Keratinocyte (primary cell): ENCODE measurements around the gene CRB2. TPM values are rescaled to one million over a fixed set of nuclear protein-coding genes. Genes with fewer than 3 reads are reported as not detected.

Experiments used
- DNase-seq: peaks from one replicate; pipeline ENCODE4 v3.0.0-alpha.2; 2011; ENCODE audit warnings: low read depth, missing footprints, low spot score
- FAIRE-seq: peaks from 2 replicates; lab custom pipeline; 2011; peaks lifted over from hg19 to GRCh38; lab: Jason Lieb, UNC
- H2AFZ ChIP-seq: 2 replicates; pipeline ENCODE4 v1.6.0; 2012; ENCODE audit warnings: low read length, control low read depth, inconsistent platforms; ENCODE audit not compliant: control insufficient read depth
- H3K27ac ChIP-seq: 2 replicates; pipeline ENCODE4 v1.5.1; 2011; ENCODE audit warnings: low read length; ENCODE audit not compliant: control insufficient read depth, insufficient read depth
- H3K27me3 ChIP-seq: 3 replicates; pipeline ENCODE4 v1.6.0; 2011; ENCODE audit warnings: low read length; ENCODE audit not compliant: control insufficient read depth, insufficient read depth; ENCODE audit errors: extremely low read depth
- H3K36me3 ChIP-seq, 2 experiments: 2 replicates in 1 of 2; 3 replicates in 1 of 2; pipeline ENCODE4 v1.5.1; 2011; ENCODE audit warnings: low read length in 2 of 2, mild to moderate bottlenecking in 1 of 2; ENCODE audit not compliant: control insufficient read depth in 2 of 2, insufficient read depth in 2 of 2; ENCODE audit errors: extremely low read depth in 1 of 2
- H3K4me1 ChIP-seq: 3 replicates; pipeline ENCODE4 v1.5.1; 2011; ENCODE audit warnings: low read length; ENCODE audit not compliant: control insufficient read depth, insufficient read depth; ENCODE audit errors: extremely low read depth
- H3K4me2 ChIP-seq: 3 replicates; pipeline ENCODE4 v1.6.0; 2011; ENCODE audit warnings: low read depth, low read length; ENCODE audit not compliant: control insufficient read depth, insufficient read depth; ENCODE audit errors: extremely low read depth
- H3K4me3 ChIP-seq, 3 experiments: fragments of 200-600 bp in 1 of 3; sonication (generic) in 1 of 3; 2 replicates in 2 of 3; 3 replicates in 1 of 3; pipeline ENCODE4 v1.5.1; 2011 to 2016; ENCODE audit warnings: low read length in 3 of 3, mild to moderate bottlenecking in 3 of 3, control low read depth in 2 of 3, inconsistent platforms in 1 of 3, low read depth in 1 of 3, mixed read lengths in 1 of 3, mixed run types in 1 of 3, moderate library complexity in 1 of 3; ENCODE audit not compliant: control insufficient read depth in 2 of 3, insufficient read depth in 2 of 3; ENCODE audit errors: extremely low read depth in 1 of 3
- H3K79me2 ChIP-seq: 2 replicates; pipeline ENCODE4 v1.6.0; 2012; ENCODE audit warnings: low read length; ENCODE audit not compliant: control insufficient read depth, insufficient read depth
- H3K9ac ChIP-seq: 3 replicates; pipeline ENCODE4 v1.6.0; 2011; ENCODE audit warnings: low read length; ENCODE audit not compliant: control insufficient read depth, insufficient read depth; ENCODE audit errors: extremely low read depth
- H3K9me1 ChIP-seq: 3 replicates; pipeline ENCODE4 v1.6.0; 2011; ENCODE audit warnings: low read length; ENCODE audit not compliant: control insufficient read depth, insufficient read depth; ENCODE audit errors: extremely low read depth
- H3K9me3 ChIP-seq: 2 replicates; pipeline ENCODE4 v1.5.1; 2012; ENCODE audit warnings: low read depth, low read length; ENCODE audit not compliant: control insufficient read depth
- H4K20me1 ChIP-seq: 3 replicates; pipeline ENCODE4 v1.6.0; 2011; ENCODE audit warnings: low read length; ENCODE audit not compliant: control insufficient read depth, insufficient read depth; ENCODE audit errors: extremely low read depth
- CTCF ChIP-seq, 3 experiments: IDR thresholded peaks in 1 of 3; conservative IDR thresholded peaks in 1 of 3; optimal IDR thresholded peaks in 1 of 3; 2 replicates in 2 of 3; 3 replicates in 1 of 3; pipeline versions ENCODE3 to v1.5.1; 2011; ENCODE audit warnings: low read length in 3 of 3, mild to moderate bottlenecking in 3 of 3, moderate library complexity in 2 of 3, control low read depth in 1 of 3, inconsistent platforms in 1 of 3; ENCODE audit not compliant: insufficient read depth in 2 of 3; ENCODE audit errors: extremely low read depth in 1 of 3
- EZH2 ChIP-seq: IDR thresholded peaks from one replicate; pipeline ENCODE4 v1.6.1; 2012; ENCODE audit warnings: inconsistent platforms, mild to moderate bottlenecking, low read length, moderate library complexity
- dilution Hi-C: fragments of 300-500 bp; cut with MboI; formaldehyde crosslinking; loops from one replicate; pipeline ENCODE4 v1.7.0; 2020; ENCODE audit warnings: low sequenced_read_pairs; ENCODE audit not compliant: extremely low pct_ligation_motif_present
- polyA plus RNA-seq, 5 experiments: library from polyadenylated mRNA; depleted of rRNA in 3 of 5; stranded (reverse) in 3 of 5; stranded (forward) in 1 of 5; unstranded in 1 of 5; fragments of >200 nt; gene quantifications; 1 replicate in 1 of 5; 2 replicates in 3 of 5; 3 replicates in 1 of 5; pipeline versions ENCODE4 v1.2.1 to v1.2.3, GENCODE V29; 2011 to 2012; ENCODE audit warnings: missing spikeins in 2 of 5, low read depth in 1 of 5, low replicate concordance in 1 of 5

Gene CRB2
- polyA plus RNA-seq, 1 donor (not counting 4 experiments of a cell fraction or from before 2014, with no cell fraction given) = not detected

DNA sequence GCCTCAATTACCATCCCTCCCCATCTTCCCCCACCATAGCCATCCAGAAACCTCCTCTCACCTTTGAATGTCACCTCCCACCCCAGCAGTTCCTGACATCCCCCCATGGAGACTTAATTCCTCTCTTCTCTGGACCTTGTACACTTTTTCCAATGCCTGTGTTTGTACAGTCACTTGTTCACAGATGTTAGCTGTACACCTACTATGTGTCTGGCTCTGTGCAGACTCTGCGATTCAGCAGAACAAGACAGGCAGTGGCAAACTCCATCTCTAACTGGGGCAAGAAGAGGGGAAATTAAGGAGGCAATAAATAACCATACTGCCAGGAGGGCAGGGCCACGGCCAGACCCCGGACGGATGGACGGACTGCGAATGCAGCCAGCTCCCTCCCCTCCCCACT lies 29.8 kb upstream of the CRB2 start:
- TF ChIP-seq EZH2 (no peak), CTCF (optimal IDR thresholded peaks at IDR 0.05 in 1 of 3, IDR thresholded peaks at IDR 0.05 in 1 of 3, conservative IDR thresholded peaks at IDR 0.05 in 1 of 3; ENCODE audit: extremely low read depth in 1 of 3, insufficient read depth in 2 of 3, low read length in 3 of 3) (no peak)
- no peak overlapping the region for H2AFZ ChIP-seq
- FAIRE-seq = no peak
- no peaks in the 10 kb centered on the region for H4K20me1 ChIP-seq
- H3K79me2 ChIP-seq = no peaks in the 10 kb centered on the region
- H3K4me1 ChIP-seq = no peaks in the 10 kb centered on the region
- H3K9me1 ChIP-seq = no peaks in the 10 kb centered on the region
- H3K9me3 ChIP-seq = no peaks in the 10 kb centered on the region
- H3K9ac ChIP-seq = no peak overlapping the region
- peaks cover 7% of the 10 kb centered on the region for H3K27me3 ChIP-seq
- H3K4me2 ChIP-seq = no peak overlapping the region
- no peak overlapping the region for H3K27ac ChIP-seq
- DNase-seq = no peak
- dilution Hi-C loops = no loop called here
- no peak overlapping the region for H3K4me3 ChIP-seq
- H3K36me3 ChIP-seq = no peaks in the 10 kb centered on the region

- Histone ChIP-seq H3K27ac (no peak overlapping the region), H2AFZ (no peak overlapping the region), H3K4me3 (no peak overlapping the region), H3K4me1 (no peaks in the 10 kb centered on the region), H3K79me2 (no peaks in the 10 kb centered on the region), H3K27me3 (peaks cover 7% of the 10 kb centered on the region), H4K20me1 (no peaks in the 10 kb centered on the region), H3K9me1 (no peaks in the 10 kb centered on the region), H3K4me2 (no peak overlapping the region), H3K9ac (no peak overlapping the region), H3K36me3 (no peaks in the 10 kb centered on the region), H3K9me3 (no peaks in the 10 kb centered on the region)
- DNase-seq = no peak
- TF ChIP-seq CTCF (optimal IDR thresholded peaks at IDR 0.05 in 1 of 3, IDR thresholded peaks at IDR 0.05 in 1 of 3, conservative IDR thresholded peaks at IDR 0.05 in 1 of 3; ENCODE audit: extremely low read depth in 1 of 3, insufficient read depth in 2 of 3, low read length in 3 of 3) = no peak
- TF ChIP-seq EZH2 = no peak
- dilution Hi-C loops = no loop called here
- no peak for FAIRE-seq
Measured at GRCh38 chr9:123326662-123327093, 29.3 kb upstream of the CRB2 start.
